Activated CD8-positive, alpha-beta memory T cell treated with anti-CD3 and anti-CD28 coated beads, Interleukin-2, amount 50 U/mL, for 48 hours (primary cell): Measurements from ENCODE around the gene HTR2B.
"Not testable (repeated sequence)": the region's sequence is repeated elsewhere in the genome, so short reads cannot be mapped to it uniquely, and the experiment has no call there.

Experiments
- DNase-seq: peaks from one replicate; pipeline ENCODE4 v3.0.0-alpha.2; 2020

The HTR2B gene

DNA sequence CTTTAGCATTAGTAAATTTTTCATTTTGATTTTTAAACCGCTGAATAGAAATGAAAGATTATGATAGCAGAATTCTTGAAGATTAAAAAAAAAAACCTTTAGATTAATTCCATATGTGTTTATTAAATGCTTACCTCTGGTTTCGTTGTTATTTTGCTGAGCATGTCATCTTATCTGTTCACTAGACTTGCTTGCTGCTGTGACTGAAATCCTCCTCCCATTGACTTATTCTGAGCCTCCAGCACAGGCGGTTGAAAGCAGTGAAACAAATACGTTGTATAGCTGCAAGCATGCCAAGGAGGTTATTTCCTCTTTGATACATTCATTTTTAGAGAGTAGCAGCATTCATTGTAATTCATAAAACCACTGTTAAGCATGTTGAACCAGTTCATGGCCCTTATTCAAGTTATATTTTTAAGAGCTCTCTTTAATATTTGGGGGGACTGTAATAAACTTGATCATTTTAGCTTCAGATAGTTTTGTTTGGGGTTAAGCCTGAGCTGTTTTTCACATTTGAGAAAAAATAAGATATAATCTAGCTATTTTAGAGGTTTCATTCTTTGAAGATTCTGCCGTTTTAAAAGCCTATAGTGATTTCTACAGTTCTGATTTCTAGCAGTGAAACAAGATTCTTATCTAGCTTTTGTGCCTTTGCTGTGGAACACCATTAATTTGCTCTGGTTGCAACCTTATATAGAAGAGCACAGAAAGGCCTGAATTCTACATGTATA, at the start of gene HTR2B:
Gene HTR2B (minus strand): TSS at position 205 of the 731 bp plus-strand sequence. CDS start 1,278 bp downstream, outside the sequence.
- no peak for DNase-seq

GRCh38 chr2:231174211-231174651, 49.4 kb upstream of the HTR2B start:
- no peak for DNase-seq

- no peak for DNase-seq
Measured at GRCh38 chr2:231172025-231172424, 47.2 kb upstream of the HTR2B start.

DNA sequence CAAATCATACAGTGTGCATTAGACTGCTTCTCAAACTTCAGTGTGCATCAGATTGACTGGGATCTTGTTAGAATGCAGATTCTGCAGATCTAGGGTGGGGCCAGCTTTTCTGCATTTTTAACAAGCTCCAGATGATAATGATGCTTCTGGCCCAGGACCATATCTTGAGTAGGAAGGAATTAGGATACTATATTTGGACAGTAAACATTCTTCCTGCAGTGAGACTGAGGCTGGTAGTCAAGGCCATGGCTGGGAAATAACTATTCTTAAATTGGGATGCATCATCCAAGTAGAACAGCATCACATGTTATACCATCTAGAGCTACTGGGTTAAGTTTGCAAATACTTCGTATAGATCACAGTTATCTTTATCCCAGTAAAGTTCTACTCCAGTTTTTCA, 45.2 kb upstream of the HTR2B start:
- no peak for DNase-seq

- no peak for DNase-seq
Measured at GRCh38 chr2:231169488-231169887, 44.6 kb upstream of the HTR2B start.

DNA sequence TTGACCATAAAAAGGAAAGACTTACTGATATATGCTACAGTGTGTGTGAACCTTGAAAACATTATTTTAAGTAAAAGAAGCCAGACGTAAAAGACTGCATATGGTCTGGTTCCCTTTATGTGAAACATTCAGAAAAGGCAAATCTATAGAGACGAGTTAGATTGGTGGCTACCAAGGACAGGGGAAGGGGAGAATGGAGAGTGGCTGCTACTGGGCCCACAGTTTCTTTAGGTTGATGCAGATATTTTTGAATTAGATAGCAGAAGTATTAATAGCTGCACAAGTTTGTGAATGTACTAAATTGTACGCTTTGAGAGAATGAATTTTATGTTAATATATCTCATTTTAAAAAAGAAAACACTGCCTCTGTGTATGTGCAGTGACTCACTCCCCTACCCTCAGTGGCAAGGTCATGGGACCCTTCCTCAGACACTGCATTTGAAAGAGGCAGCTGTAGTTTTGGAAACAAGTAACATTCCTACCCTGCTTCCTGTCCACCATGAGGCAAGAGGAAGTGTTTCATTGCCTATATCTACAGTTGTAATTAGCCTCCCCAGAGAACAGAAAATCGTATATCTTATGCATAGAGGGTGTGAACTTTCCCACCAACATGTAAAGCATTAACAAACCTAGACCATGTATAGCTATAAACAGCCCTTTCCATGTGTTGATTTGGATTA, 43.8 kb upstream of the HTR2B start:
- no peak for DNase-seq

DNA sequence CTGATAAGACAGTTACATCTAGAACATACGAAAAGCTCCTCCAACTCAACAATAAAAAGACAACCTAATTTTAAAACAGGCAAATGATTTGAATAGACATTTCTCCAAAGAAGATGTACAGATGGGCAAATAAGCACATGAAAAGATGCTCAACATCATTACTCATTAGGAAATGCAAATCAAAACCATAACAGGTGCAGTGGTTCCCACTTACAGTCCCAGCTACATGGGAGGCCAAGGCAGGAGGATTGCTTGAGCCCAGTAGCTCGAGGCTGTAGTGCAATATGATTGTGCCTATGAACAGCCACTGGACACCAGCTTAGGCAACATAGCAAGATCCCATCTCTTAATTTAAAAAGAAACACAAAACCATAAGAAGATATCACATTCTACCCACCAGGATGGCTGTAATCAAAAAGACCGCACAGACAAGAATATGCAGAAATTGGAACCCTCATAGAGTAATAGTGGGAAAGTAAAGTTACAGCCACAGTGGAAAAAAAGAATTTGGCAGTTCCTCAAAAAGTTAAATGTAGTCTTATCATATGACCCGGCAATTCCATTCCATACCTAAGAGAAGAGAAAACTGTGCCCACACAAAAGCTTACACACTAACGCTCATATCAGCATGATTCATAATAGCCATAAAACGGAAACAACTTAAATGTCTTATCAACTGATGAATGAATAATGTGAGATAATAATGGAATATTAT, 43.1 kb upstream of the HTR2B start:
- DNase-seq, result no peak

- no peak for DNase-seq
Measured at GRCh38 chr2:231163414-231164095, 38.7 kb upstream of the HTR2B start.

DNA sequence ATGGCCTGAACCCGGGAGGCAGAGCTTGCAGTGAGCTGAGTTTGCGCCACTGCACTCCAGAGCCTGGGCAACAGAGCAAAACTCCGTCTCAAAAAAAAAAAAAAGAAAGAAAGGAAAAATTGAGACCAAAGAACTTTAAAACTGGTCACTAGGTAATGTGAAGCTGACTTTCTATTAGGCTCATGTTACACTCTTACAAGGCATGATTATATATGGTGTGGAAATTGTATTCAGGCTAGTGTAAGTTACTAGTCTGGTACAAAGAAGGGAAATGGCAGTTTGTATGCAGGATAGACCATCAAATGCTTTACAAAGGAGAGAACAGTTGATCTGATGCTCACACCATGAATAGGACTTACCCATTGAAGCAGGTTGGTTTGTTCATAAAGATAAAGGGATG, 38.2 kb upstream of the HTR2B start:
- no peak for DNase-seq

DNA sequence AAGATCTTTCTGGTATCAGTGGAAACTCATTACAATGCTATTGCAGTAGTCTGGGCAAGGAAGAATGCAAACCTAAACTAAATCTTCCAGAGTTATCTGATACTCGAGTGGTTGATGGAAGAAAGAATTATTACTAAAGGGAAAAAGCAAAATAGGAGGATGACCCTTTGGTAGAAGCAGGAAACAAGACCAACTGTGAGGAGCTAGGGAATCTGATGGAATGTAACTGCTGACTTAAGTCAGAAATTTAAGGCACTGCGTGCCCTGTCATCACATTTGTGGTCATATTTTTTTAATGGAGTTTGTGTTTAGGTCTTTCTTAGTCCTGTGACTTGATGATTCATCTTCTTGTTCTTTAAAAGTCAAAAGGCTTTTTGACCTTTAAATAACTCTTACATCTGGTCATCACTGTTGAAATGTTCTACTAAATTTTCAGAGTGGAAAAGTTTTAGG, 37.1 kb upstream of the HTR2B start:
- no peak for DNase-seq

DNA sequence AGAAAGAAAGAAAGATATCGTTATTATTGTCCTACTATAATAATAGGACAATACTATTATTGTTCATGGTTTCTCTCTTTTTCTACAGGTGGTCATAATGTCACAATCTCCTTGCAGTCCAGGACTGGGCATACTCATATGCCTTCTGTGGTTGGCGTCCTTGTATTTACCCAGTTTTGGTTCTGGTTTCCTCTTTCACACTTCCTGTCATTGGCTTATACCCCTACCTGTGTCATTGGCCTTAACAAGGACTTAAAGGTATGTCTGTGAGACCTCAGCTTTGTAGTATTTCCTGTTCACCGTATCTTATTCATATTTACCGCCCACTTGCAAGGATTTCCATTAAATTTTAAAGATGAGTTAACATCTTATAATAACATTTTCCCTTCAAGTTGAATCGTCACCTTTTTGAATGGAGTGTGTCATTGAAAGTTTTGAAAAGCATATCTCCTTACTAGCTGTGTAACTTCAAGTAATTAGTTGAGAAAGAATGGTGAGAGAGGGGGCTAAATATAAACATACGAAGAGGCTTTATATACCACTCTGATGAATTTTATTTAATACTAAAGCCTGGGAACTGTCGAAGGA, 36.5 kb upstream of the HTR2B start:
- DNase-seq, result no peak

DNA sequence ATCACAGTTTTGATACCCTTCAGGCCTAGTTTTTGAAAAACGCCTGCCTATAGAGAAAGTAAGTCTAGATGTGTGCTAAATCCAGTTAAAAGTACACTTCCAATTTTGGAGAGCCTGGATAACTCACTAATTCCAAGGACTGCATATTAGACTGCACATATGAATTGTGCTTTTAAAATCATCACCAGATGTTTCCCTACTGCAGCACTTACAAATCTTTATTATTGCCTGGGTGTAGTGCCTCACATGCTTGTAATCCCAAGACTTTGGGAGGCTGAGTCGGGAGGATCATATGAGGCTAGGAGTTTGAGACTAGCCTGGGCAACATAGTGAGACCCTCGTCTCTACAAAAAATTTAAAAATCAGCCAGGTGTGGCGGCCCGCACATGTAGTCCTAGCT, 35.9 kb upstream of the HTR2B start:
- DNase-seq, result no peak

DNA sequence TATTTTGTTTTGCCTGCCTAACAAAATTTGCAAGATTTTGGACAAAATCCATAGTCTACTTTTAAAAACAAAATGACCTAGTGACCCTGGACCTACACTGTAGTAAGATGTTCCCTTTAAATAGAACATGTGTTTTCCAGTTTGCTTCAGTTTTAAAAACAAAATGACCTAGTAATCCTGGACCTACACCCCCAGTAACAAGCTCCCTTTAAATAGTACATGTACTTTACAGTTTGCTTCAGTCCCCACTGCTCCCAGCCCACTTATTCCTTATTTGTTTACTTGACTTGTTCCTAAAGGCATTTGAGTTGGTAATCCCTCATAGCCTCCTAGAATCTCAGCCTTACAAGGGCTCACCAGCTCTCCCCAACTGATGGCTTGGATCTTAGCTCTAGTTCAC, 34.5 kb upstream of the HTR2B start:
- no peak for DNase-seq

DNA sequence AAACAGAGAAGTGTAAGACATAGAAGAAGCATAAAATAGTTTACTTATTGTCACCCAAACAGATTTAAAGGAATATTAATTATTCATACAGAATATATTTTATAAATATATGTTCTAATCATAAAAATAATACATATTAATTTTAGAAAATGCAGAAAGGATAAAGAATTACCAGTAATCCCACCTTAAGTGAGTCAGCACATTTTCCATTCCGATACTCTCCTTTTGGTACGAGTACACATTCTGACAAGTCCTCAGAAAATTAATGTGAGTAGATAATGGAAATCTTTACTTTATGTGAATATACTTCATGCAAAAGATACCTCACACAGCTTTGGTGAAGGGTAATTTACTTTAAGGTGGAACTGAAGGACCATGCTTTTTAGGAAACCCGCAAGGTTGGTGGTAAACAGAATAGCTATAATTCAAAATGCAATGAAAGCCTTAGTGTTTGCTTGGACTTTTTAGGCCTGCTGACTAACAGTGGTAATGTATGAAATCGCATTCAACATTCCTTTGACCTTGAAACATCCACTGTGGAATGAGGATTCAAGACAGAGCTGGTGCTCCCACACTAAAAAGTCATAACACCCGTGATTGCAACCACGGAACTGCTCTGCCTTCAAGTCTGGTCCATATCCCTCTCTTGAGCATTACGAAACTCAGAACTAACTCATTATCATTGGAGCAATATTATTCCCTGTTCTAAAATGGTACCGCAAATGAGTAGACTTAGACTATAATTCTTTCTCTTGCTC, 28.1 kb upstream of the HTR2B start:
- DNase-seq, result no peak

GRCh38 chr2:231146665-231147064, 21.8 kb upstream of the HTR2B start:
- DNase-seq, result no peak

DNA sequence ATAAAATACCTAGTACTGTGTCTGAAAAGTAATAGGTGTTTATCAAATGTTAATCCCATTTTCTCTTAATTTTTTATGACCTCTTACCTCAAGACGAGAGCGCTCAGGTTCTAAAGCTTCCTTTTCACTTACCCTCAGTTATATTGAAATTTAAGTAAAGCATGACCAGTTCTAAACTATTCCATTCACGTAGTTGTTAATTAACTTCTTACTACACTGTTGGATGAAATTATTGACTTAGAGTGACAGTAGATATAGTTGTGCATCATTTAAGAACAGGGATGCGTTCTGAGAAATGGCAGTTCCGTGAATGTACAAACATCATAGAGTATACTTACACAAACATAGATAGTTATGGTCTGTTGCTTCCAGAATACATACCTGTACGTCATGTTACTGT, 20.1 kb upstream of the HTR2B start:
- no peak for DNase-seq

GRCh38 chr2:231140808-231141207, 16.0 kb upstream of the HTR2B start:
- DNase-seq, result not testable (repeated sequence)

DNA sequence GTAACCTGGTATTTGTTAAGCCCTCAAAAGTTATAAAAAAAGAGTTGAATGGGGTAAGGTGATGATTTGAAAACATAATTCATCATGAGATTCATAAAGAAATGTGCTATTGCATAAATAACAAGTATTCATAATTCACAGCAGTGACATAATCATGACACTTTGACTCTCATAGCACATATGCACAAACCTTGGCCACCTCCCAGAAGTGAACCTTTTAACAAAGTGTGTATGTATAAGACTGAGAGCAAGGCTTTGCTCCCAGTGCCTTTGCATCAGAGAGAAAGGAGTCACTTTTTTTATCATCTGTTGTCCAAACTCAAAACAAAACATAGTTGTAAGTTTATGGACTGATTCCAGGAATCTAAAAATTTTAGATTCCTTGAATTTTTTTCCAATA, 15.0 kb upstream of the HTR2B start:
- DNase-seq, result no peak

DNA sequence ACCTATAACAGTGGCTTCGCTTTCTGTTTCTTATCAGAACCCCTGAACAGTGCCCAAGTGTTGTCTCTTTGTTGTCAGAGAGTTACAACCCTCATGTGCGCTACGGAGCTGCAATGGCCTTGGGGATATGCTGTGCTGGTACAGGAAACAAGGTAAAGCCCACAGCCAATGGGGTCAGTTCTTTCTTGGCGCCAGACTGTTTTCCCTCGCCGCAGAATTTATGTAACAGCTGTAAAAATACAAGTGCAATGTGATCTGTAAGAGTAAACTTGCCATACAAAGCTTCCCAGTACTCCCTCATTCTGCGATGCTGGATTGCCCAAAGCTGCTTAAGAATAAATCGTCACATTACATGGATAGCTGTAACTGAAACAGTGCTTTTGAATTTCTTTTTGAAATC, 13.9 kb upstream of the HTR2B start:
- DNase-seq, result no peak

GRCh38 chr2:231134910-231135655, 10.2 kb upstream of the HTR2B start:
- DNase-seq, result no peak

GRCh38 chr2:231133365-231134099, 8.7 kb upstream of the HTR2B start:
- DNase-seq, result no peak
